K562 (cell line): ENCODE results near the gene ELMO1. TPM values are rescaled to one million over a fixed set of nuclear protein-coding genes. Genes with fewer than 3 reads are reported as not detected.

Experiments used
- ATAC-seq: fragments of 200-7000 bp; cut with Tn5 transposase; 3 replicates; pipeline ENCODE4 v1.9.1; 2020; ENCODE audit warnings: moderate library complexity
- BruUV-seq: library from RNA; stranded (reverse); fragments of 400-500 nt; replicated peaks from 2 replicates; lab custom pipeline; 2021; lab: Mats Ljungman, UMichigan
- CTCF ChIA-PET: fragments of 300-600 bp; formaldehyde crosslinking; extraction: SDS; loops from one replicate; lab custom pipeline; 2021; ENCODE audit warnings: low intra/inter-chr PET ratio; lab: Yijun Ruan, JAX
- POLR2A ChIA-PET: fragments of 300-600, 350-650 bp; sonication (Branson Sonifier 250); formaldehyde crosslinking; extraction: SDS; loops from one replicate; lab custom pipeline; 2021; ENCODE audit warnings: antibody characterized with exemption, inconsistent platforms; lab: Yijun Ruan, JAX
- DNase-seq, 4 experiments: peaks; one replicate each; pipeline versions ENCODE4 v3.0.0 to v3.0.0-alpha.2; 2011 to 2018; ENCODE audit warnings: low spot score in 3 of 4, mixed read lengths in 3 of 4; ENCODE audit errors: extremely low read depth in 1 of 4
- FAIRE-seq: peaks from 2 replicates; lab custom pipeline; 2011; peaks lifted over from hg19 to GRCh38; lab: Jason Lieb, UNC
- H2AFZ ChIP-seq: 2 replicates; pipeline ENCODE4 v1.6.0; 2011; ENCODE audit warnings: low read depth, low read length, control low read depth, inconsistent platforms
- H3K27ac ChIP-seq: fragments of 200-600 bp; 3 replicates; pipeline ENCODE4 v1.8.0; 2011; ENCODE audit warnings: low read depth, mild to moderate bottlenecking, control low read depth, inconsistent platforms, low read length, moderate library complexity, mixed read lengths; ENCODE audit errors: extremely low read depth
- H3K27me3 ChIP-seq, 2 experiments: fragments of 300-600 bp in 1 of 2; 2 replicates in 1 of 2; 3 replicates in 1 of 2; pipeline versions ENCODE4 v1.6.0 to v1.8.0; 2011; ENCODE audit warnings: inconsistent platforms in 2 of 2, low read length in 2 of 2, mild to moderate bottlenecking in 1 of 2, mixed read lengths in 1 of 2, moderate library complexity in 1 of 2; ENCODE audit not compliant: control insufficient read depth in 2 of 2, insufficient read depth in 2 of 2
- H3K36me3 ChIP-seq: fragments of 300-600 bp; 3 replicates; pipeline ENCODE4 v1.8.0; 2011; ENCODE audit warnings: mild to moderate bottlenecking, low read length, inconsistent platforms; ENCODE audit not compliant: control insufficient read depth, insufficient read depth
- H3K4me1 ChIP-seq, 2 experiments: fragments of 200-600 bp in 1 of 2; replicated peaks in 1 of 2; 2 replicates in 1 of 2; 3 replicates in 1 of 2; pipeline versions ENCODE4 v1.5.1 to v1.8.0; 2011; ENCODE audit warnings: inconsistent platforms in 2 of 2, low read length in 2 of 2, mild to moderate bottlenecking in 1 of 2, mixed read lengths in 1 of 2, moderate library complexity in 1 of 2; ENCODE audit not compliant: control insufficient read depth in 2 of 2, insufficient read depth in 2 of 2
- H3K4me2 ChIP-seq: 2 replicates; pipeline ENCODE4 v1.6.1; 2011; ENCODE audit warnings: low read length, control low read depth, inconsistent platforms, mixed read lengths; ENCODE audit not compliant: insufficient read depth
- H3K4me3 ChIP-seq: fragments of 200-600 bp; sonication (generic), shearing (Covaris generic); 2 replicates; pipeline ENCODE4 v1.5.1; 2016; ENCODE audit warnings: control low read depth, inconsistent platforms
- H3K79me2 ChIP-seq: fragments of 200-600 bp; 3 replicates; pipeline ENCODE4 v1.8.0; 2011; ENCODE audit warnings: low read length, inconsistent platforms; ENCODE audit not compliant: control insufficient read depth, insufficient read depth
- H3K9ac ChIP-seq, 2 experiments: 2 replicates each; pipeline versions ENCODE4 v1.6.0 to v1.6.1; 2011; ENCODE audit warnings: low read depth in 2 of 2, low read length in 2 of 2, control low read depth in 1 of 2, inconsistent platforms in 1 of 2, mild to moderate bottlenecking in 1 of 2, mixed read lengths in 1 of 2; ENCODE audit not compliant: insufficient read depth in 1 of 2
- H3K9me1 ChIP-seq: one replicate; pipeline ENCODE4 v1.6.0; 2011; ENCODE audit warnings: inconsistent platforms, mild to moderate bottlenecking, low read length, moderate library complexity; ENCODE audit not compliant: control insufficient read depth, insufficient read depth
- H3K9me3 ChIP-seq: replicated peaks from 2 replicates; pipeline ENCODE4 v1.5.1; 2011; ENCODE audit warnings: low read depth, low read length, inconsistent platforms; ENCODE audit not compliant: control insufficient read depth, insufficient read depth
- H4K20me1 ChIP-seq: replicated peaks from 2 replicates; pipeline ENCODE4 v1.6.1; 2011; ENCODE audit warnings: low read length, inconsistent platforms, mixed read lengths; ENCODE audit not compliant: control insufficient read depth, insufficient read depth
- BRF1 ChIP-seq: IDR thresholded peaks from 3 replicates; pipeline ENCODE4 v1.6.1; 2011; ENCODE audit warnings: borderline replicate concordance, mild to moderate bottlenecking; ENCODE audit not compliant: insufficient read length; ENCODE audit errors: extremely low read depth
- CHD4 ChIP-seq: fragments of 200-600 bp; sonication (generic); IDR thresholded peaks from 3 replicates; pipeline ENCODE4 v1.6.1; 2012; ENCODE audit warnings: low read depth, mild to moderate bottlenecking, mixed read lengths, low read length, inconsistent platforms; ENCODE audit not compliant: insufficient read depth, insufficient replicate concordance, poor library complexity, severe bottlenecking
- FOXJ3 ChIP-seq: sonication (generic); formaldehyde crosslinking; IDR thresholded peaks from 2 replicates; pipeline ENCODE4 v1.4.0; 2020; ENCODE audit warnings: mild to moderate bottlenecking, missing genetic modification reagents
- GABPB1 ChIP-seq: sonication (generic); formaldehyde crosslinking; IDR thresholded peaks from 2 replicates; pipeline ENCODE4 v1.8.0; 2022; ENCODE audit warnings: mild to moderate bottlenecking, missing genetic modification reagents
- JUNB ChIP-seq: fragments of 450-650 bp; formaldehyde crosslinking; conservative IDR thresholded peaks from 2 replicates; pipeline ENCODE4 v1.4.0; 2020; ENCODE audit warnings: mild to moderate bottlenecking
- KDM5B ChIP-seq: fragments of 200-600 bp; sonication (generic); IDR thresholded peaks from 2 replicates; pipeline ENCODE4 v1.6.1; 2012; ENCODE audit warnings: low read depth, mild to moderate bottlenecking, moderate library complexity, low read length, control low read depth, inconsistent platforms; ENCODE audit not compliant: insufficient replicate concordance
- NONO ChIP-seq, 2 experiments: fragments of 200-400 bp in 1 of 2; fragments of 450-650 bp in 1 of 2; formaldehyde crosslinking in 1 of 2; IDR thresholded peaks; 2 replicates each; pipeline ENCODE4 v1.6.1; 2017; ENCODE audit warnings: low read depth in 2 of 2, mild to moderate bottlenecking in 2 of 2, moderate library complexity in 2 of 2, low read length in 1 of 2
- RUNX1 ChIP-seq: sonication (generic); IDR thresholded peaks from 2 replicates; pipeline ENCODE4 v1.6.1; 2016; ENCODE audit warnings: antibody characterized with exemption, low read depth
- SMARCB1 ChIP-seq: IDR thresholded peaks from 2 replicates; pipeline ENCODE4 v1.6.1; 2011; ENCODE audit warnings: improper control_type of control experiment, low read depth; ENCODE audit not compliant: insufficient read length
- TRIM28 ChIP-seq: fragments of 450-650 bp; IDR thresholded peaks from 2 replicates; pipeline ENCODE4 v1.6.1; 2017
- USF1 ChIP-seq: sonication (generic); formaldehyde crosslinking; IDR thresholded peaks from 2 replicates; pipeline ENCODE4 v1.9.0; 2022; ENCODE audit warnings: mild to moderate bottlenecking, missing genetic modification reagents
- ZBED1 ChIP-seq: IDR thresholded peaks from 2 replicates; pipeline ENCODE4 v1.6.1; 2014
- ZFX ChIP-seq: sonication (generic); formaldehyde crosslinking; IDR thresholded peaks from 2 replicates; pipeline ENCODE4 v1.8.0; 2022; ENCODE audit warnings: mild to moderate bottlenecking, missing genetic modification reagents, moderate library complexity
- ZSCAN29 ChIP-seq: fragments of 450-650 bp; IDR thresholded peaks from 2 replicates; pipeline ENCODE4 v1.6.1; 2017
- ZZZ3 ChIP-seq: fragments of 450-650 bp; IDR thresholded peaks from 2 replicates; pipeline ENCODE4 v1.6.1; 2016; ENCODE audit warnings: antibody characterized with exemption, mild to moderate bottlenecking, moderate library complexity
- WGBS: fragments of 100-300 bp; shearing (Covaris generic); methylation state at CpG from one replicate; pipeline ENCODE4 v1.1.6; 2016; ENCODE audit warnings: low coverage, mixed read lengths; ENCODE audit not compliant: insufficient coverage; ENCODE audit errors: missing lambda C conversion rate; 5-methylcytosine and 5-hydroxymethylcytosine counted together
- in situ Hi-C: fragments of 300-500 bp; cut with MboI; formaldehyde crosslinking; loops from 4 replicates; pipeline ENCODE4 v1.15.0; 2018; ENCODE audit warnings: inconsistent platforms, mixed read lengths
- intact Hi-C: fragments of 100-400 bp; cut with micrococcal nuclease; formaldehyde crosslinking; loops from 2 replicates; pipeline ENCODE4 v1.14.2; 2022
- polyA plus RNA-seq, 8 experiments: library from polyadenylated mRNA; depleted of rRNA in 4 of 8; stranded (reverse) in 5 of 8; unstranded in 3 of 8; fragments of >200 nt; fragmentation: Nextera tagmentation in 2 of 8; fragmentation: Illumina TruSeq in 1 of 8; extraction: Ambion mirVana in 2 of 8; extraction: Trizol in 1 of 8; gene quantifications; 2 replicates each; pipeline versions ENCODE4 v1.2.1 to v1.2.3, GENCODE V29; 2011 to 2014; ENCODE audit warnings: inconsistent platforms in 1 of 8, missing spikeins in 1 of 8
- total RNA-seq, 7 experiments: library from RNA; depleted of rRNA in 6 of 7; stranded (reverse); fragments of >200 nt in 6 of 7; fragmentation: Illumina TruSeq in 2 of 7; extraction: Trizol in 2 of 7; gene quantifications; 2 replicates each; pipeline versions ENCODE4 v1.2.1 to v1.2.3, GENCODE V29; 2011 to 2021; ENCODE audit warnings: low replicate concordance in 1 of 7

The ELMO1 gene
- total and polyA plus RNA-seq, 9 of the 15 experiments (the other 6 are each of a cell fraction or from before 2014, with no cell fraction given), result 0.36 to 7.2 (median 3.6) TPM

GRCh38 chr7:36916116-36916515, 532.5 kb downstream of the ELMO1 start:
- no peak for ATAC-seq
- Histone ChIP-seq H3K4me1 (no peaks in the 10 kb centered on the region), H3K27ac (no peak overlapping the region), H3K9ac (no peak overlapping the region), H3K4me3 (no peak overlapping the region), H3K4me2 (no peak overlapping the region), H3K36me3 (no peaks in the 10 kb centered on the region), H3K27me3 (no peaks in the 10 kb centered on the region), H3K9me1 (no peaks in the 10 kb centered on the region), H4K20me1 (no peaks in the 10 kb centered on the region)
- intact Hi-C loops, result no loop called here
- CTCF ChIA-PET, result no interaction called here
- no peak for DNase-seq
- TF ChIP-seq JUNB (CRISPR knock-in tag), result no peak
- no peak for TF ChIP-seq ZBED1
- no peak for TF ChIP-seq ZFX (CRISPR knock-in tag)
- no peak for TF ChIP-seq USF1 (CRISPR knock-in tag)
- TF ChIP-seq ZSCAN29, result no peak
- TF ChIP-seq, all 486 proteins: peak for 0
- in situ Hi-C loops, result no loop called here
- Histone ChIP-seq H2AFZ (no peak overlapping the region), H3K9me3 (no peaks in the 10 kb centered on the region), H3K79me2 (no peaks in the 10 kb centered on the region)
- BruUV-seq, result no TSS peak
- no peak for FAIRE-seq
- POLR2A ChIA-PET, result interaction anchor here (0.6 to 1.1 kb wide), 3 partner anchors 10 to 618 kb away, joined by 3 read pairs; no protein-coding TSS in a partner anchor
- 2% methylated on average over 3 of the region's 3 CpGs for WGBS

GRCh38 chr7:36911788-36912187, 536.9 kb downstream of the ELMO1 start:
- in situ Hi-C loops (no loop called here), intact Hi-C loops (no loop called here)
- Histone ChIP-seq H3K9ac (no peak overlapping the region), H3K36me3 (no peaks in the 10 kb centered on the region), H3K27me3 (no peaks in the 10 kb centered on the region), H3K9me3 (no peaks in the 10 kb centered on the region), H4K20me1 (no peaks in the 10 kb centered on the region), H3K9me1 (no peaks in the 10 kb centered on the region), H3K4me3 (no peak overlapping the region), H3K27ac (no peak overlapping the region), H3K4me2 (no peak overlapping the region), H2AFZ (no peak overlapping the region), H3K79me2 (no peaks in the 10 kb centered on the region), H3K4me1 (no peaks in the 10 kb centered on the region)
- CTCF ChIA-PET, result no interaction called here
- 0% methylated on average over 5 of the region's 5 CpGs for WGBS
- POLR2A ChIA-PET, result interaction anchor here (1.5 kb wide), 1 partner anchor 22 kb away, joined by 3 read pairs; no protein-coding TSS in a partner anchor
- TF ChIP-seq TRIM28, result no peak
- TF ChIP-seq SMARCB1, result no peak
- no peak for TF ChIP-seq ZZZ3
- TF ChIP-seq GABPB1 (CRISPR knock-in tag), result no peak
- no peak for TF ChIP-seq KDM5B
- TF ChIP-seq CHD4, result no peak
- no peak for TF ChIP-seq FOXJ3 (CRISPR knock-in tag)
- TF ChIP-seq RUNX1, result no peak
- TF ChIP-seq BRF1, result no peak
- TF ChIP-seq NONO (IDR thresholded peaks at IDR 0.05; ENCODE audit: low read depth in 2 of 2, low read length in 1 of 2), result no peak
- BruUV-seq, result no TSS peak
- ATAC-seq (no peak), FAIRE-seq (no peak), DNase-seq (no peak)
